Measurements from ENCODE around the gene RRM1.
A peak's percentile ranks its signal among the peaks of the same experiment; 100 is the strongest.
"Not testable (repeated sequence)": the region's sequence is repeated elsewhere in the genome, so short reads cannot be mapped to it uniquely, and the experiment has no call there.

The RRM1 gene

DNA sequence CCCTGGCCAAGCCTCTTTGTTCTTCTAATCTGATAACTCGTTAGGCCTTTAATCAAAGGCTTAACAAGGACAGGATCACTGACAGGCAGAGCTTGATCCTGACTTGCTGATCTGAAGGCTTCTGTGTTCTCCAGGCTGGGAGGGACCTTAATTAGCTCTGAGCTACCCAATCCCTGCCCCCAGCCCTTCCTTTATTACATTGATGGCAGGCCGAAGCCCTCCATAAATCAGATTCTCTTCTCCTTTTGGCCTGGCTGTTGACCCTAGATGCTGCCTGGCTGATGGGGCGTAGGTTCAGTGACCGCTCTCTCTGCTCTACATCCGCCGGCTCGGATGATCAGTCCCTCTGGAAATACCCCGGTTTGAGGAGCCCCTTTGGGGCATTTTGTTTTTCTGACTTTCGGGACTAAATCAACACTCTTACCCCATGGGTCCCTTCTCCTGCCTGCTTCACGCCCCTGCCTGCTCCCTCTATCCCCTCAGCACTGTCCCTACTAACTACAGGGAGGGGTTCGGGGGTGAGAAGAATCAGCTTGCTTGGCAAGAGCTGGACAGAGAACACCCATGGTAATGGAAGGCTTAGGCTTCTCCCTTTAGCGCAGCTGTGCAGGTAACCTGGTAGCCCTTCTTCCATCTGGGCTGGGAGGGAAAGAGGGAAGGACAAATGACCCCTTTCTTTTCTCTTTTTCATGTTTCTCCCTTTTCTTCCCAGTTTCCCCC lies 10.0 kb upstream of the RRM1 start:
- DNase-seq = no peak

DNA sequence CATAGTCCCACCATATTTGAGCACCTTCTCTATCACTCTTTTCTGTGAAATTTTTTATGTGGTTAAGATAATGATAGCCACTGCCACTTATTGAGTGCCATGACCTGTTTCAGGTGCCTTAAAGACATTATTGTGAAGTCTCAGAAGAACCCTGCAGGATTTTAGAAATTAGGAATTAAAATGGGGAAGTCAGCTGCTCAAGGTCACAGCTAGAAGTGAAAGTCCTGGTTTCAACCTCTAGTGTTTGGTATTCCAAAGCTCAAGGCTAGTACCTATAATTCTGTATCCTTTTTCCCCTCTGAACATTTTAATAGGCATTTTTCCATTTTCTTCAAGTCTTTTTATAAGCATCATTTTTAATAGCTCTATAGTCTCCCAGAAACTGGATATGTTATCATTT lies 9.0 kb upstream of the RRM1 start:
- DNase-seq = no peak

DNA sequence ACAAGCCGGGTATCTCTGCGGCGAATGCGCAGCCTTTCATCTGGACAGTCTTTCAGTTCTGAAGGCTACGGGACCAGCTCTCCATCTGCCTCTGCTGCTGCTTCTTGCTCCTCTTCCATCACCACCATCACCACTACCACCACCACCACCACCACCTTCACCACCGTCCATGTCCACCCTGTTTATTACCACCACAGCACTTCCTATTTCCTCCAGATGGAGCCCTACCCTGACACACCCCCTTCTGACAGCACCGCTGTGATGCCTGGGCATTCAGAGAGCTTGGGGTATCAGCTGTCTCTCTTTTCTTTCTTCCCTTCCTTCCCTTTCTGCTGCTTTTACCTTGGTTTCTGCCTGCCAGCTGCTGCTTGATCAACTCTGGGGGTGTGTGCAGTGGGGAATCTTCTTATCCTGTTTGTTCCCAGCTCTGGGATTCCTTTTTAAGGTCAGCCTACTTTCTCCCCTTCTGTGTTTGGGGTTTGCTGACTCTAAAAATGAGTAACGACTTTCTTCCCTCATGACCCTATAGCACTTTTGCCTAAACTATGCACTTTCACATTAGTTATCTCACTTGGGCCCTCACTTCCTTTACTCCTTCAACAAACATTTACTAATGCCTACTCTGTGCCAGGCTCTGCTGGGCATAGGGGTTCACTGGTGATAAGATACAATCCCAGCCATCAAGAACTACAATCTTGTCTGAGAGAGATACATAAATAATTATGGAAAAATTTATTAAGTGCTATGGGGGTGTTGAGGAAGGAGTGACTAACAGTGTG lies 7.8 kb upstream of the RRM1 start:
- DNase-seq = no peak

DNA sequence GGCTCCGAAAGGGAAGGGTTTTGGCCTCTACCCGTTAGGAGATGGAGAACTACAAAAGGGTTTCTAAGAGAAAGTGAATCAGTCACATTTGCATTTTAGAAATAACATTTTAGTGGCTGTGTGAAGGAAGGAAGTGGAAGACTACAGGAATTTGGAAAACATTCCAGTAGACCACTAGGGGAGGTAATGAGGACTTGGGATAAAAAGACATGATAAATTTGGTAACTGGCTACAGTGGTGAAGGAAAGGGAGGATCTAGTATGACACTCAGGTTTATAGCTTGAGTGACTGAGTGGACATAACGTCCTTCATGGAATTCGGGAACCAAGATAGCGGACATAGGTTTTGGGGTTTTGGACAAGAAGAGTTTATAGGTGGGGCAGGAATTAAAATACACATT lies 7.0 kb upstream of the RRM1 start:
- no peak for DNase-seq

DNA sequence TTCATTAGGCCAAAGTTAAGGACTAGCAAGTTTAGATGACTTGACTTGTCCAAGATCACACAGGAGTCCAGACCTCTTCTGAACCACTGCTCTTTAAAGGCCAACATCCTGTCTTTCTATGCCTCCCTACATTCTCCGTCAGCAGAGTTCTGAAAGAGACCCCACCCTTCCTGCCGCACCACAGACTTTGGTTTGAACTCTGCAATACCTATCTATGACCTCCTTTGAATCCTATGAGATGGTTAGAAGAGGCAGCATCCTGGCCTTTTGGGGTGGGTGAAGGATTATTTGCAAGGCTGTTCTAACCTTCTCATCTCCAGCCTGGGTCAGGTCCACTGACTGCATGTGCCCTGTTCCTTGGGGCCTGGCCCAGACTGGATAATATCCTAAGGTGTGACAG lies 4.3 kb upstream of the RRM1 start:
- DNase-seq = peak; percentile 40

DNA sequence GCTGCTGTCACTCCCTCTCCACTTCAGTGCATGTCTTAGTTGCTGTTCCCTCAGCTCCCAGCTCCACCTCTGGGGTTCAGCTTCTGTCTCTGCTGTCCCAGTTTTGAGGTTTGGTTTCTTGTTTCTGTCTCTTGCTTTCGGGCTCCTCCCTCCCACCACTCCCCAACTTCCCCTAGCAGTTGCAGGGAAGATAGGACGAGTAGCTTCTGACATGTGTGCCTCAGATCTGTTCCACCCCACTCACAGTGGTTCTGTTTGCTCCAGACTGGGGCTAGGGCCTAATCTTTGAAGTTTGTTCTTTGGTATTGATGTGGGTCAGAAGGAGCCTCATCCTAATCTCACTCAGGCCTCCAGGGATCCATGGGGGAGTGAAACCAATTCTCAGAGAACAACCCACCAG lies 2.6 kb upstream of the RRM1 start:
- no peak for DNase-seq

DNA sequence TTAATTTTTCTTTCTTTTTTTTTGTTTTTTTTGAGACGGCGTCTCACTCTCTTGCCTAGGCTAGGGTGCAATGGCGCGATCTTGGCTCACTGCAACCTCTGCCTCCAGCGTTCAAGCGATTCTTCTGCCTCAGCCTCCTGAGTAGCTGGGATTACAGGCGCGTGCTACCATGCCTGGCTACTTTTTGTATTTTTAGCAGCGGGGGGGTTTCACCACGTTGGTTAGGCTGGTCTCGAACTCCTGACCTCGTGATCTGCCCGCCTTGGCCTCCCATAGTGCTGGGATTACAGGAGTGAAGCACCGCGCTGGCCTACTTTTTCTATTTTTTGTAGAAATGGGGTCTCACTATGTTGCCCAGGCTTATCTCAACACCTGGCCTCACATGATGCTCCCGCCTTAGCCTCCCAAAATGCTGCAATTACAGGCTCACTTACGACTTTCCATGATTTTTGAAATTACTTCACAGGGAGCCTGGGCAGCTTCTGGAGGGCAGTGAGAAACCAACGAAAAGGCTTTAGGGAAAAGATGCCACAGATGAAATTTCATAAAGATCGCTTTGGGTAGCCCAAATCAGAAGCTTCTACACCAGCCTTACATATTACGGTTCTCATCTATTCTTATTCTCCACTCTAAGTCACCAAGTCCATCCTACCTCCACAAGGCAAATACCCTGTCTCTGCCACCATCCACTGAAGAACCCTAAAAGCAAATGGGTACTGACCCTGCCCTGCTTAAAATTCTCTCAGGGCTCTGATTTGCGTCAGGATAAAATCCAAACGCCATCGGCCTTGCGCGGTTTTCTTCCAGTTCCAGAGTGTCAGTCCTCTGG lies 866 bp upstream of the RRM1 start:
- no peak for DNase-seq

DNA sequence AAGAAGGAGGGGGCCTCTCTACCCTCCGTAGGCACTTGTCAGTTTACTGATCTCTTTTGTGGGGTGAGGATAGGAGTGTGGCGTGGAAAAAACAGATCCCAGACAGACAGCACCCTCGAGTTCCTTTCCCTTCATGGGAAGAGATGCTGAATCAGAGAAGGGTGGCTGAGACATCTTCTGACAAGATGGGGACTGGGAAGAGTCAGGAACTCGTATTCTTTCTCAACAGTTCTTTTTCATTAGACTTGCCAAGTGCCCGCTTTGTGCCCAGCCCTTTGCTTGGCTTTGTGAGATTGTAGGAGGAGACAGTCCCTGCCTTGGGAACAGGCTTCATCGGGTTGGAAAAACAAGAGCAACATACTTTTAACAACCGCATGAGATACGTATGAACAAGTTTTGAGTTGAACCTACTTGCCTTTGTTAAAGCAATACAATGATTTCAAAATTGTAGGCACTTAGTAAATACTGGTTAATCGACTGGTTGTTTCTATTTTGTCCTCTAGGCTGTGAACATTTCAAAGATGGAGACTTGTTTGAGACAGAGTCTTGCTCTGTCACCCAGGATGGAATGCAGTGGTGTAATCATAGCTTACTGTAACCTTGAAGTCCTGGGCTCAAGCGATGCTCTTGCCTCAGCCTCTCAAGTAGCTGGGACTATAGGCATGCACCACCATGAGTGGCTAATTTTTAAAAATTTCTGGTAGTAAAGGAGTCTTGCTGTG lies 1.1 kb downstream of the RRM1 start:
- DNase-seq = no peak

DNA sequence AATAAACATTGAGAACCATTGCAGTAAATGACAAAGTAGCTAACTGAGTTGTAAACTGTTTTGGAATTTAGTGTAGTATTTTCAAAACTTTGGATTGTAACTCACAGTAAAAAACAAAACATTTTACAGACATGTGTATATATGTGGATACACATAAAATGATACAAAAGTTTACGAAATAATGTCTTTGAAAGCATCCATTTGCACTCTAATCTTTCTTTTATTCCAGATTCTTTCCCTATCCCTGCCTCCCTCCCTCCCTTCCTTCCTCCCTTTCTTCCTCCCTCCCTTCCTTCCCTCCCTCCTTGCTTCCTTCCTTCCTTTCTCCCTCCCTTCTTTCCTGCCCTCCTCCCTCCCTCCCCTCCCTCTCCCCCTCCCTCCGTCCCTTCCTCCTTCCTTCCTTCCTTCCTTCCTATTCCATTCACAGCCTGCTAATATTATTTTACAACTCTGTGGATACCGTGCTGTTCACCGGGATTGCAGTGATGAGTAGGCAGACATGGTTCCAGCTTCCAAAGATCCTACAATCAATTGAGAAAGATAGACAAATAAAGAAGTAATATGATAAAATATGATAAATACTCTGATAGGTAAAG lies 3.5 kb downstream of the RRM1 start:
- no peak for DNase-seq

DNA sequence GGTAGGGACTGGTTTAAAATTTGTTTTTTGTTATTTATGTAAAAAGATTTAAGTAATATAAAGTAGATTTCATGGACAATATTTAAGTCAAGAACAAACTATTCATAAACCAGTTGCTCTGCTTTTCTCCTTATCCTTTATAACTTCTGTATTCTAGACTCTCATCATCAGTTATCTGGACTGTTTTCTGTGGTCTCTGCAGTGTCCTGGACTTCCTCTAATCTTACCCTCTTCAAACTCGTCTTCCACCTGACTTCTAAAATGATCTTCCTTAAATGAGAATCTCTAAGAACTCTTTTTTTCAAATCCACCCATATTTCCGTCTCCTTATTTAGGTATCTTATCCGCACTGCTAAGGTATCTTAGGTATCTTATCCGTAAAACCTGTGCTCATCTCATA lies 8.1 kb downstream of the RRM1 start:
- no peak for DNase-seq

DNA sequence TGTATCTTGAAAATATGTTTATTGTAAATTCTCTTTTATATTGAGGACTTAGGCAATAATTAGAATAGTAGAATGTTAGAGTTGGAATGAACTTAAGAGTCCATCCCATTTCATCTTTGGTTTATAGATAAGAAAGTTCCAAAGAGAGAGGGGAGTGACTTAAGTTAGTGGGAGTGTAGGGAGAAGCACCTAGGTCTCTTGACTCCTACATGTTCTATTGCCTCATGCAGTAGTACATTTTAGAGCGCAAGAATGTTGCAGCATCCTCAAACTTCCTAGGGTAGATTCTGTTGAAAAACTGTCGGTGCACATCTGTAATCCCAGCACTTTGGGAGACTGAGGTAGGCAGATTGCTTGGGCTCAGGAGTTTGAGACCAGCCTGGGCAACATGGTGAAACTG lies 8.7 kb downstream of the RRM1 start:
- DNase-seq = no peak

DNA sequence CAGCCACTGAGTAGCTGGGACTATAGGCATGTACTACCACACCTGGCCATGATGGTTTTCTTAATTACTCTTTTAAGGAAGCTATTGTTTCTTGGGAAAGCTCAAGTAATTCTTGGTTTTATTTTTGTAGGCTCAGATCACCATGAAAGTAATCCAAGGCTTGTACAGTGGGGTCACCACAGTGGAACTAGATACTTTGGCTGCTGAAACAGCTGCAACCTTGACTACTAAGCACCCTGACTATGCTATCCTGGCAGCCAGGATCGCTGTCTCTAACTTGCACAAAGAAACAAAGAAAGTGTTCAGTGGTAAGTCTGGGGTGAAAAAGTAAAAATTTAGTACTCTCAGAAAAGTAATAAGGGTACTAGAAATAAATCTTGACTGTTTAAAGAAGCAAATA lies 11.3 kb downstream of the RRM1 start:
- DNase-seq = no peak

DNA sequence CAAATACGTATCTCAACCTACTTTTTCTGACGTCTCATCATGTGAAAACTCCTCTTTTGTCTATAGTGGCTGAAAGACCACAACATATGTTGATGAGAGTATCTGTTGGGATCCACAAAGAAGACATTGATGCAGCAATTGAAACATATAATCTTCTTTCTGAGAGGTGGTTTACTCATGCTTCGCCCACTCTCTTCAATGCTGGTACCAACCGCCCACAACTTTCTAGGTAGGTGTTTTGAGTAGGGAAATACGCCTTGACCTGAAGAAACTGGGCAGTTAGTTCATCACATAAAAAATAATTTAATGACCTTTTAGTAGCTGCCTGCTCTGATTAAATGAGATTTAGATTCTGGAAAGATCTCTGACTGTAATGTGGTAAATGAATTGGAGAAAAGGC lies 17.2 kb downstream of the RRM1 start:
- no peak for DNase-seq

DNA sequence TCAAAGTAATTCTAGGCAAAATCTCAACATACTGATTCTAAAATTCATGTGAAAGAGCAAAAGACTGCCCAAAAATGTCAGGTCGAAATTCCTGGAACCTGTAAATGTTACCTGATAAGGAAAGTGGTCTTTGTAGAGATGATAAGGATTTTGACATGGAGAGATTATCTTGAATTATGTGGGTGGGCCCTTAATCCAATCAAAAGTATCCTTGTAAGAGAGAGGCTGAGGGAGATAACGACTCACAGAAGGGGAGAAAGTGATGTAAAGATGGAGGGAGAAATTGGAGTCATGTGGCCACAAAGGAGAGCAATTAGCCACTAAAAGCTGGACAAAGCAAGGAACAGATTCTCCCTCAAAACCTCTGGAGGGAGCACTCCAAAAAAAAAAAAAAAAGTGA lies 20.5 kb downstream of the RRM1 start:
- no peak for DNase-seq

DNA sequence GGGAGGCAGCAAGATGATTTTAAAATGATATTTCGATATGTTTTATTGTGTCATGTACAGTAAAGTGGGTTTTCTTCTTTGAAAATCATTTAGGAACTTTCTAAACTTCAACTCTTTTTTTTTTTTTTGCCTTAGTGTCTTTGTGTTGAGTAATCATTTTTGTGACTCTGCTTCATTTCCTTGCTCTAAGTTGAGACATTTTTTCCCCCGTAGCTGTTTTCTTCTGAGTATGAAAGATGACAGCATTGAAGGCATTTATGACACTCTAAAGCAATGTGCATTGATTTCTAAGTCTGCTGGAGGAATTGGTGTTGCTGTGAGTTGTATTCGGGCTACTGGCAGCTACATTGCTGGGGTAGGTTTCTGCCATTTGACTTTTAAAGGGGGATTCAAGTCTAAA lies 23.5 kb downstream of the RRM1 start:
- DNase-seq = no peak

DNA sequence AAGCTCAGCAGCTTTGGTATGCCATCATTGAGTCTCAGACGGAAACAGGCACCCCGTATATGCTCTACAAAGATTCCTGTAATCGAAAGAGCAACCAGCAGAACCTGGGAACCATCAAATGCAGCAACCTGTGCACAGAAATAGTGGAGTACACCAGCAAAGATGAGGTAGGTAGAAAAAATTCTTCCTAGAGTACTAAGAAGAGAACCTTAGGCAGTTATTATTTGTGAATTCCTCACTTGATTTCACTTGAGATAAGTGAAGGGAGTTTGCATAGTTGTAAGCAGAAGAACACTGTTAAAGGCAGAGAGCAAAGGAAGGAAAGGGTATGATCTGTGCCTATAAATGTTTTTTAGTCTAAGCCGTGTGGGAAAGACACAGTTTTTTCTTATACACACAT lies 28.6 kb downstream of the RRM1 start:
- DNase-seq = no peak

DNA sequence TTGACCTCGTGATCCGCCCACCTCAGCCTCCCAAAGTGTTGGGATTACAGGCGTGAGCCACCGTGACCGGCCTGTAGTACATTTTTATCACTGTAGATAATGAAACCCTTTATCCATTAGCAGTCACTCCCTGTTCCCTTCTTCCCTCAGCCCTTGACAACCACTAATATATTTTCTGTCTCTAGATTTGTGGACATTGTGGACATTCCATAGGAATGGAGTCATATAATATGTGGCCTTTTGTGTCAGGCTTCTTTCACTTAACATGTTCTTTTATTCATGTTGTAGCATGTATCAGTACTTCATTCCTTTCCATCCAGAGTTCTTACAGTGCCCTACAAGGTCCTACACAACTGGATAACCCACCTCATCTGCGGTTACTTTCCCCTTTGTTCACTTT lies 30.5 kb downstream of the RRM1 start:
- no peak for DNase-seq

DNA sequence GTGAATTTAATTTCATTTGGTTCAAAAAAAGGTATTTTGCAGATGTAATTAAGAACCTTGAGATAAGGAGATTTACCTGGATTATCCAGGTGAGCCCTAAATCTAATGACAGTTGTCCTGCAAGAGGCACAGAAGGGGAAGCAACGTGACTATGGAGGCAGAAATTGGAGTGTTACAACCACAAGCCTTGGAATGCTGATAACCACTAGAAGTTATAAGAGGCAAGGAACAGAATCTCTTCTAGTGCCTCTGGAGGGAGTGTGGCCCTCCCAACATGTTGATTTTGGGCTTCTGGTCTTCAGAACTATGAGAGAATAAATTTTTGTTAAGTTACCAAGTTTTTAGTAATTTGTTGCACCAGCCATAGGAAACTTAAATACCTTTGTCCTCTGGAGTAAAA lies 32.8 kb downstream of the RRM1 start:
- no peak for DNase-seq

DNA sequence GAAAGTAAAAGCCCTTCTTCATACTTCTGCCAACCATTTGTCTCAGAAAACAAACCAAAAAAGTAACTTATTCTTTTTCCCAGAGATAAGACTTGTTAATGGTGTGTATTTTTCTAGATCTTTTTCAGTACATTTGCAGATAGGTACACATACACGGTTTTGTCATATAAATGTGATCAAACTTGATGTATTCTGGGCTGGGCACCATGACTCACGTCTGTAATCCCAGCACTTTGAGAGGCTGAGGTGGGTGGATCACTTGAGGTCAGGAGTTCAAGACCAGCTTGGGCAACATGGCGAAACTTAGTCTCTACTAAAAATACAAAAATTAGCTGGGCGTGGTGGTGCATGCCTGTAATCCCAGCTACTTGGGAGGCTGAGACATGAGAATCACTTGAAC lies 35.6 kb downstream of the RRM1 start:
- not testable (repeated sequence) for DNase-seq

DNA sequence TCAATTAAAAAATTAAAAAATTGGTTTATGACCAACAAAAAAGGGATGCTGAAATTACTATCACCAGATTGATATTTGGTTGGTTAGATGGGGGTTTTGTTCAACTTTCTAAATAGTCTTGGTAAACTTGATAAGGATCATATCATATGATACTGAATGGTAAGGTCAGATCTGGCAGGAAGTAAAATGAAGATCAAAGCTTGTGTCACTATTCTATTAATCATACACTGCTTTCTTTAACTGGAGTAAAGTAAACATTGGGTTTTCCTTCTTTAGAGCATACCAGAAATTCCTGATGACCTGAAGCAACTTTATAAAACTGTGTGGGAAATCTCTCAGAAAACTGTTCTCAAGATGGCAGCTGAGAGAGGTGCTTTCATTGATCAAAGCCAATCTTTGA lies 40.2 kb downstream of the RRM1 start:
- no peak for DNase-seq

DNA sequence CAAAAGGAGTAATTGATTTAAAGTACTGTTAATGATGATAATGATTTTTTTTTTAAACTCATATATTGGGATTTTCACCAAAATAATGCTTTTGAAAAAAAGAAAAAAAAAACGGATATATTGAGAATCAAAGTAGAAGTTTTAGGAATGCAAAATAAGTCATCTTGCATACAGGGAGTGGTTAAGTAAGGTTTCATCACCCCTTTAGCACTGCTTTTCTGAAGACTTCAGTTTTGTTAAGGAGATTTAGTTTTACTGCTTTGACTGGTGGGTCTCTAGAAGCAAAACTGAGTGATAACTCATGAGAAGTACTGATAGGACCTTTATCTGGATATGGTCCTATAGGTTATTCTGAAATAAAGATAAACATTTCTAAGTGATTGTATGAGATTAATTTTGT lies 43.9 kb downstream of the RRM1 start:
- DNase-seq = no peak

DNA sequence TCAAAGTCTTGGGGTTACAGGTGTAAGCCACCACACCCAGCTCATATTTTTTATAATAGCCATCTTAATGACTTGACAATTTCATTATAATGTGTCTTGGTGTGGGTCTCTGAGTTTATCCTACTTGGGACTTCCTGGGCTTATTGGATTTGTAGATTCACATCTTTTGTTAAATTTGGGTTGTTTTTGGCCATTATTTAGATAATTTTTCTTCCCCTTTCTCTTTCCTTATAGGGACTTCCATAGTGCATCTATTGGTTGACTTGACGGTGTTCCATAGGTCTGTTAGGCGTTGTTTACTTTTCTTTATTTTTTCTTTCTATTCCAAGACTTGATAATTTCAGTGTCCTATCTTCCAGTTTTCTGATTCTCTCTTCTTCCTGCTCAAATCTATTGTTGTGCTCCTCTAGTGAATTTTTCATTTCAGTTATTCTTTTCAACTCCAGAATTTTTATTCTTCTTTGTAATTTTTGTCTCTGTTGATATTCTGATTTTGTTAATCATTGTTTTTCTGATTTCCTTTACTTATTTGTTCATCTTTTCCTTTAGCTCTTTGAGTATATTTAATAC lies 45.6 kb downstream of the RRM1 start:
- no peak for DNase-seq

Data from activated gamma-delta T cell treated with Interleukin-2 at 50 U/mL for 16 hours (primary cell).